ENCODE measurements around the gene AHRR.
"Not testable (repeated sequence)": the region's sequence is repeated elsewhere in the genome, so short reads cannot be mapped to it uniquely, and the experiment has no call there.

The AHRR gene

DNA sequence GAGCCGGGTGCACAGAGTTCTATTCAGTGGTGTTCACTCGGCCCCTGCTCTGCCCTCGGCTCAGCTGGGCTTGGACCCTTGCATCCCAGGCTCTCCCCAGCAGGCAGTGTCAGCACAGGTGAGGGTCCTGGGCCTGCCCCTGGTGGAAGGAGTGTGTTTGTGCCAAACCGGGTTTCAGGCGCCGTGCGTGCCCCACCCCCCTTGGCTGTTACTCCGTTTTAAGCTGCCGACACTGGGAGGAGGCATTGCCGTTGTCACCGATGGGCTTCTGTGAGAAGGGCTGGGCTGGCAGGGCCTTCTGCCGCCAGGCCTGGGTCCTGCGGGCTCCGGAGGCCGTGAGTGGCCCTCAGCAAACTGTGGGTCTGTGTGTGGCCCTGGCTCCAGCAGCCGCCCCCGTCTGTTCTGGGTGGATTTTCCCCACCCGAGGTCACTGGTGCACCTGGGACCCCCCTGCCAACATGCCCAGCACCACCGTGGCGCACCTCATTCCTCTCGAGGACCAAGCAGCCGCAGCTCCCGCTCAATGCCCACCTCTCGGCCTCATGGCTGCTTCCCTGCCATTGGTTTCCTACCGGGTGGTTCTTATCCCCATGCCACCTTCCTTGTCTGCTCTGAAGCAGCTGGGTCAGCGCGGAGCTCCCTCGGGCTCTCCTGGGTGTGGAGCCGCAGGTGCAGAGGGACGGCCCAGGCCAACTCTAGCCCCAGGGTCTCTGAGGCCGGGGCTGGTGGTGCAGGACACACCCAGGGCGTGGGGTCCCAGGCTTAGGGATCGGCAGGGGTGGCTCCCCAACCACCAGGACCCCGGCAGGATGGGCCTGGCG lies 77.2 kb downstream of the AHRR start:
- peak; percentile 61 for DNase-seq

- DNase-seq, result peak; percentile 92
Observed at GRCh38 chr5:399296-400281, 78.1 kb downstream of the AHRR start.

- peak; percentile 60 for DNase-seq
Observed at GRCh38 chr5:400282-401145, 79.0 kb downstream of the AHRR start.

GRCh38 chr5:401146-402034 lies 79.9 kb downstream of the AHRR start:
- no peak for DNase-seq

DNA sequence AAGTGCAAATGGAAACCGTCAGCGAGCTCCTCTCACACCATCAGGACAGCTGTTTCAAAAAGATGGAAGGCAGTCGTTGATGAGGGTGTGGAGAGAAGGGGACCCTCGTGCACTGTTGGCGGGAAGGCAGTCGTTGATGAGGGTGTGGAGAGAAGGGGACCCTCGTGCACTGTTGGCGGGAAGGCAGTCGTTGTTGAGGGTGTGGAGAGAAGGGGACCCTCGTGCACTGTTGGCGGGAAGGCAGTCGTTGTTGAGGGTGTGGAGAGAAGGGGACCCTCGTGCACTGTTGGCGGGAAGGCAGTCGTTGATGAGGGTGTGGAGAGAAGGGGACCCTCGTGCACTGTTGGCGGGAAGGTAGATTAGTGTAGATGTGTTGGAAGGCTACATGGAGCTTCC lies 80.7 kb downstream of the AHRR start:
- not testable (repeated sequence) for DNase-seq

DNA sequence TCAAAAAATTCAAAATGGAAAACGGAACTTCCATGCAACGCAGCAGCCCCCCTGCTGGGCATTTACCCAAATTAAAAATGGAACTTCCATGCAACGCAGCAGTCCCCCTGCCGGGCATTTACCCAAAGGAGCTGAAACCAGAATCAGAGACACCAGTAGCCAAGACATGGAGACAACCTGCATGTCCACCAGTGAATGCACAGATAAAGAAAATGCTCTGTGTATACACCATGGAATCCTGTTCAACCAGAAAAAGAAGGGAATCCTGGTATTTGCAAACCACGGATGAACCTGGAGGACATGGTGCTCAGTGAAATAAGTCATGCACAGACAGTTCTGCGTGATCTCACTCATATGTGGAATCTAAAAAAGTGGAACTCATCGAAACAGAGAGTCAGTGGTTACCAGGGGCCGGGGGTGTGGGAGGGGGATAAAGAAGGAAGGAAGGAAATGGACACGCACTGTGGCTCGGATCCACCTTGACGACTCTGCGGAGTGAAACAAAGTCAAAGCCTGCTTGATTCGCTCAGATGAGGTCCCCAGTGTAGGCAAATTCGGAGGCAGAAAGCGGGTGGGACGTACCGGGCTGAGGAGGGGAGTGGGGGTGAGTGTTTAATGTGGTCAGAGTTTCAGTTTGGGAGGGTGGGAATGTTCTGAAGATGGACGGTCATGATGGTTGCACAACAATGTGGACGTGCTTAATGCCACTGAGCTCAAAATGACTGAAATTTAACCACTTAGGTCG lies 81.3 kb downstream of the AHRR start:
- DNase-seq, result peak; percentile 59

DNA sequence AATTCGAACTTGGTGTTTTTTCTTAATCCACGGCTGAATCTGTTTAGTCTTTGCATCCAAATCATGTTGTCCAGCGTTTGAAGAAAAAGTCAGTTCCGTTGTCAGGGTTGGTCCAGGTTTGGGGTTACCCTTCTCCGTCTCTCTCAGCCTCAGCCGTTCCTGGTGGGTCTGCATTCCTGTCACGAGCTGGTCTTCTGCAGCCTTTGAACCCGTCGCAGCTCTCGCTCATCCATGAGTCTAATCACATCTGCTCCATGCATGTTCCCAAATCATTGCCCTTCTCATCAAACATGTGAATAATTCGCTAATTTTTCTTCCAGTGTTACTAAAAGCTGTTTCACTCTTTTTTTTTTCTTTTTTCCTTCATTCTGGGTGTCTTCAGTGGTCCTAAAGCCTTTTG lies 82.5 kb downstream of the AHRR start:
- DNase-seq, result no peak

DNA sequence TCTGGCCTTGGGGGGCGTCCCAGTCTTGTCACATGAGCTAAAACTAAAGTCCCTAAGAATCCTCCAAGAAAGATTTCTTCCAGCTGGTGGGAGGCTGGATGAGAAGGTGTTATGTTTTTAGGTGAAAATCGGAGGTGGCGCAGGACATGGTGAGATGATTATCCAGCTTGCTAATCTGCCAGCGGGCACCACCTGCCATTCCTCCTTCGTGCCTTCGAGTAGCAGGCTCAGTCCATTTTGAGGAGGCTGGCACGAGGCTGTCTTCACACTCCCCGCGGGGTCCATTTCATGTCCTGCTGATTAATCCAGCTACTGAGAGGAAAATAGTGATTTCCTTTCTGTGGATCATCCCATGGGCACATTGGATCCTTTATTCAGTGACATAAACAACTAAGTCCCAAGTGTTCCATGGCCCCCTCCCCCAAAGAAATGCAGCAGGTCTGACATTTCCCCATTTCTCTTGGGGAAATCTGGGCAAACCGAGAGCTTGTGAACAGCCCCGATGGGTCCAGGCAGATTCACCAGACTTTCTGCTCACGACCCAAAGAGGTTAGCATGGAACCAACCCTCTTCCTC lies 83.2 kb downstream of the AHRR start:
- DNase-seq, result no peak

- DNase-seq, result peak; percentile 45
Observed at GRCh38 chr5:405421-405820, 83.9 kb downstream of the AHRR start.

DNA sequence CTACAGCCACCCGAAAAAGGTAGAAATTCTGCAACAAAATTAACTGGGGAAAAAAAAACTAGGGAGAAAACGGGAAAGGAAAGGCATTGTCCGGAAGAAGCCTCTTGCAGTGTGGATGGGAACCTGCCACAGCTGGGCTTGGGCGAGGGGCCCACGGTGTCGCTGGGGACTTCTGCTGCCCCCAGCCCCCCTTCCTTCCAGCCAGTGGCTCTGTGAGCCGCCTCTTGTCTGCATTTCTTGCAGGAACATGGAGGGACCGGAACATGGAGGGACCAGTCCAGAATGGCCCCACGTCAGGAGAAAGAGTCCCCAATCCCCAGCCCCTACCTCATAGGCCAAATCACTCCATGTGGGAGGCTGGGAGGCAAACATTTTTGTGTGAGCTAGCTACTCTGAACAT lies 84.5 kb downstream of the AHRR start:
- no peak for DNase-seq

GRCh38 chr5:407051-407450 lies 85.5 kb downstream of the AHRR start:
- DNase-seq, result no peak

DNA sequence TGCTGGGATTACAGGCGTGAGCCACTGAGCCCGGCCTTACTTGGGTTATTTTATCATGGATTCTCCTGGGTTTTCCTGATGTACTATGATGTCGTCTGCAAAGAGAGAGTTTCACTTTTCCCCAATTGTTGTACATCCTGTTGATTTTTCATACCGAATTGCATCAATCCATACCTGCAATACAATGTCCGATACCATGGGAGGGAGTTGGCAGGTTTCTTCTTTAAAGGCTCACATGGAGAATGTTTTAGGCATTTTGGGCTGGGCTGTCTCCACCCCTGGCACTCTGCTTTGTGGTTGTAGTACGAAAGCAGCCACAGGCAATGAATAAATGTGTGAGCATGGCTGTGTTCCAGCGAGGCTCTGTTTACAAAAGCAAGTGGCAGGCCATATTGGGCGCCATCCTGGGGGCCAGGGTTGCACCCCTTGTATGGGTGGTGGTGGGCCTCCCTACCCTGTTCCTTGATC lies 86.3 kb downstream of the AHRR start:
- DNase-seq, result no peak

DNA sequence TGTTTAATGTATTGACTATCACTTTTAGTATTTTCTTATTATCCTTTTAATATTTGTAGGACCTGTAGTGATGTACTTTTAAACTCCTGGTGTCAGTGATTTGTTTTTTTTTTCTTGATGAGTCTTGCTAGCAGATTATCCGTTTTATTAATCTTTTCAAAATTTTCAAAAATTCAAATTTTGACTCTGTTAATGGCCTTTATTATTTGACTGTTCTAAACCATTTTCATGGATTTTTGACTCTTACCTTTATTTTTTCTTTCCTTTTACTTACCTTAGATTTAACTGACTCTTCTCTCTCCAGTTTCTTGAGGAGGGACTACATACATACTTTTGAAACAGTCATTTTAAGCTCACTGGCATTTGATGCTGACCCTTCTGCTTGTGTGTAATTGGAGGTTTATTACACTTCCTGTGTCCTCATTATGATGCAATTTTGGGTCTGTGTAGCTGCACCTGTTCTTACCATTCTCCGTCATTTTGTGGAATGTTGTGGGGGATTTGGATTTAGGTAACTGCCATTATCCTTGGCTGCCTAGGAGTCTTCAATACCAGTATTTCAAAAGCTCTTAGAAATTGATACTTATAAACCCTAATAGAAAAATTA lies 89.5 kb downstream of the AHRR start:
- DNase-seq, result no peak

DNA sequence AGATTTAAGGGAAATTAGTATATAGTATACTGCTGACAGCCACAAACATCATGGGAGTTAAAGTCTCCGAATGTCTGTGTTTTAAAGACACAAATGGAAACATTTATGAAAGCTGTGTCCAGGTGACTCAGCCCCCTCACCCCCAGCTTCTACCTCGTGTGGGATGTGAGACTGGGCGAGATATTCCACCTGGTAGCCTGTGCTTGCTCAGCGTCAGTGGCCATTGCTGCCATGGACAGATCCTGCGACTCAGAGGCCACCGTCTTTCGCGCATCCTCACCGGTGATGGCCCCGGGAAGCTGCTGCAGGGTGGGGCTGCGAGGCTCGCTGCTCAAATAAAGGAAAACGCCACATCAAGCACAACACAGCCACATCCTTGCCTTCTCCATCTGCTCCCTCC lies 90.2 kb downstream of the AHRR start:
- DNase-seq, result no peak

GRCh38 chr5:414991-415927 lies 93.7 kb downstream of the AHRR start:
- not testable (repeated sequence) for DNase-seq

- DNase-seq, result no peak
Observed at GRCh38 chr5:415928-416635, 94.6 kb downstream of the AHRR start.

- DNase-seq, result no peak
Observed at GRCh38 chr5:416636-416960, 95.1 kb downstream of the AHRR start.

All from activated CD8-positive, alpha-beta memory T cell treated with anti-CD3 and anti-CD28 coated beads for 24 hours (primary cell).